Coronary artery (tissue), 2 donors: ENCODE results near the gene AGBL5.

Experiments
- DNase-seq: peaks from one replicate; pipeline ENCODE4 v3.0.0-alpha.2; 2017; ENCODE audit warnings: low spot score
- H3K27ac ChIP-seq, 2 donors: fragments of 200-600 bp; sonication (generic); one replicate each; pipeline ENCODE4 v1.5.1; 2016 to 2019
- H3K4me3 ChIP-seq: fragments of 200-600 bp; sonication (generic); 2 replicates; pipeline ENCODE4 v1.5.1; 2016; ENCODE audit warnings: mild to moderate bottlenecking, moderate library complexity
- CTCF ChIP-seq: fragments of 200-600 bp; sonication (generic); IDR thresholded peaks from one replicate; pipeline ENCODE4 v1.5.1; 2019; ENCODE audit warnings: antibody characterized with exemption

Gene AGBL5

DNA sequence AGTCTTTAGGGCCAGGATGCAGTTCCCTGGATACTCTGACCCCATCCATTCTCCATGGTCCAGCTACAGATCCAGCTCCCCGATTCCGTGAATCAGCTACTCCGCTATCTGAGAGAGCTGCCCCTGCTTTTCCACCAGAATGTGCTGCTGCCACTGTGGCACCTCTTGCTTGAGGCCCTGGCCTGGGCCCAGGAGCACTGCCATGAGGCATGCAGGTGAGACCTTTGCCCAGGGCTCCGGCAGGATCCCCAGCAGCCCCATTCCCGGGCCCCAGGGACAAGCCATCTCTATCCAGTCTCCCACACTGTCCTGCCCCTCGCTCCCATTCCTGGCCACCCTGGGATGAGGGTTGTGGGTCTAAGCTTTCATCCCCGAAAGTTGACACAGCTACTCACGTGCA lies 11.2 kb upstream of the AGBL5 start:
- no peak for TF ChIP-seq CTCF
- no peak overlapping the region for H3K4me3 ChIP-seq
- no peak for DNase-seq
- H3K27ac ChIP-seq, result no peak overlapping the region

DNA sequence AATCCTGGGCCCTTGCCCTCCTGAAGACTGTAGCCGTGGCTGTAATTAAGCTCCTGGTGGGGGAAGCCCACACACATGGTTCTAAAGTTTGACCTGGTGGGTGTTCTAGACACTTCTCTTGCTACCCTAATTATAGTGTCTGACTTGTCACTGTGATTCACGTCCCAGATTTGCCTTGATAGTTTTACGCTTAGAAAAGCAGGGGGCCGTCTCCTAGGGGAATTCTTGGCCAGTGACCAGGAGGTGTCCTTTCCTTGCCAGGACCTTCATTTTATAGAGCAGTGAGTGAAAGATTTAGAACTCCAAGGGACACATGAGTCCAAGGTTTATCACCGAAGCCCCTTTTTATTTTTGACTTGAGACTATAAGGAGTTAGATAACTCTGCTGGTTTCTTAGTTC lies 9.7 kb upstream of the AGBL5 start:
- no peak overlapping the region for H3K4me3 ChIP-seq
- peak overlapping the region in 1 of 2 donors; percentile 35 for H3K27ac ChIP-seq
- no peak for TF ChIP-seq CTCF
- DNase-seq, result no peak

DNA sequence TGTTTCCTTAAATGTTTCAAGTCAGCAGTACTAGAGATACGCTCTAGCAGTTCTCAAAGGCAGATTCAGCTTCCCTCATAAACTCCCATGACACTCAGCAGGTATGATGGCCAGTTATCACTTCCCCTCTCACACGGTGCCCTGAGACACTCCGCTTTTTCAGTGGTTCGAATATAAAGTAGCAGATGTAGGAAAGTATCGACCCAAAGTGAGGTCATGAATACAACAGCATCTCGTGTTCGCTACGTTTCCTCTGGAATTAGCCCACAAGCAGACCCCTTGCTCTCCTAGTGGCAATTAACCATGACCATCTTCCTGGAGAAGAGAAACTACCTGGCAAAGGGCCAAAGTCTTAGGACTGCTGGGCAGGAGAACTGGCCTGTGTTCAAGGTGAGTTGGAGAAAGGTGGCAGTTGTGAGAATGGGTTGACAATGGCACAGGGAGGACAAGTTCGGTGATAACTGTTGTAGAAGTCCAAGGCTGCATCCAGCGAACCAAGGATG lies 9.3 kb upstream of the AGBL5 start:
- peak overlapping the region in 1 of 2 donors; percentile 35 for H3K27ac ChIP-seq
- H3K4me3 ChIP-seq, result no peak overlapping the region
- no peak for DNase-seq
- TF ChIP-seq CTCF, result no peak

- TF ChIP-seq CTCF, result no peak
- Histone ChIP-seq H3K27ac (no peak overlapping the region), H3K4me3 (no peak overlapping the region)
- DNase-seq, result no peak
Measured at GRCh38 chr2:27042985-27043634, 8.4 kb upstream of the AGBL5 start.

DNA sequence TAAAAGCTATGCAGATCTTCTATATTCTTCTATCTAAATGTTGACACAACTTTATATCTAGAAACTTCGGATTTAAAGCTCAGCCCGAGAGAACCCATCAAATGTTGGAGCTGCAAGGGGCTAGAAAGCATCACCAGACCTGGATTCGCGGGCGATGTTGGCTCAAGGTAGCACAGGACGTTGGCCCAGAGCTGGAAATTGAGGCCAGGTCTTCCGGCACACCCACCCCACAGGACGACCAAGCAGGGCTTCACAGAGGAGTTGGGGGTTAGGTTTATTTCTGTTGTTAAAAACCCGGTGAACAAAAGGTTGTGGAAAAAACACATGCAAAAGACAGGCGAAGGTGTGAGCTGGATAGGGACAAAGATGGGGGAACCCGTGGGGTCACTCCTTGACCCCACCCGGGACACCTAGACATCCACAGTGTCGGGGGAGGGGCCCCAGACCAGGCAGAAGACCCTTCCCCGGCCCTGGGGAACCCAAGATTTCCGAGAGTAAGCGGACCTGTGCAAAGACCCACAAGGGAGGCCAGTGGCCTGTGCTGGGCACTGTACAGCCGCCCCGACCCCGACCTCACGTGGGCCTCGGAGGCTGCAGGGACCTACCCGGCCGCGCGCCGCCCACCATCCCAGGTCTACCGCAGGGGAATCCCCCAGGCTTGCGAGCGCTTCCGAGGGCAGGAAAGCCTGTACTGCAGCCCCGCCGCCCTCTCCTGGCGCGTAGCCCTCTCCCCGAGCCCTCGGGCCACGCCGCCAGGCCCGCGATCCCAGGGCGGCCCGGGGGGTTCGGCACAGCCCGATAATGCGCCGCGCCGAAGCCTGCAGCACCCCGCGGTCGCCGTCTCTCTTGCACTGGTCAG lies 1.8 kb upstream of the AGBL5 start:
- DNase-seq, result peak; percentile 79
- Histone ChIP-seq H3K27ac (peak overlapping the region; percentile 87 to 98), H3K4me3 (peak overlapping the region; percentile 92)
- TF ChIP-seq CTCF, result no peak

GRCh38 chr2:27050281-27050995 lies 1.0 kb upstream of the AGBL5 start:
- TF ChIP-seq CTCF, result peak; percentile 14
- Histone ChIP-seq H3K27ac (peak overlapping the region; percentile 87 to 98), H3K4me3 (peak overlapping the region; percentile 92)
- DNase-seq, result peak; percentile 93
